Stimulated activated naive CD8-positive, alpha-beta T cell treated with anti-CD3 and anti-CD28 coated beads, Interleukin-15, Interleukin-2, amounts not matched to agents 100 ng/mL and 50 ng/mL, for 24 hours (primary cell): ENCODE results near the gene TIAM2.
A peak's percentile ranks its signal among the peaks of the same experiment; 100 is the strongest.
"Not testable (repeated sequence)": the region's sequence is repeated elsewhere in the genome, so short reads cannot be mapped to it uniquely, and the experiment has no call there.

Experiments used
- H3K27ac Mint-ChIP-seq: one replicate; pipeline ENCODE4 v1.8.0; 2021; ENCODE audit warnings: mild to moderate bottlenecking, mixed read lengths
- H3K27me3 Mint-ChIP-seq: one replicate; pipeline ENCODE4 v1.8.0; 2021; ENCODE audit warnings: mixed read lengths
- H3K36me3 Mint-ChIP-seq: one replicate; pipeline ENCODE4 v1.8.0; 2021; ENCODE audit warnings: low read depth, mixed read lengths
- H3K4me1 Mint-ChIP-seq: one replicate; pipeline ENCODE4 v1.8.0; 2021; ENCODE audit warnings: low read depth, mixed read lengths
- H3K4me3 Mint-ChIP-seq: one replicate; pipeline ENCODE4 v1.8.0; 2021; ENCODE audit warnings: mild to moderate bottlenecking, mixed read lengths
- H3K9me3 Mint-ChIP-seq: one replicate; pipeline ENCODE4 v1.8.0; 2021; ENCODE audit warnings: mixed read lengths

Gene TIAM2

GRCh38 chr6:154995254-154996015 lies at the start of gene TIAM2:
TIAM2 (plus strand) TSS chr6:154995315; CDS start chr6:155129224, 133,909 bp downstream.
- Mint-ChIP-seq H3K27me3 (peaks cover 30% of the 10 kb centered on the region), H3K4me1 (peaks cover 12% of the 10 kb centered on the region), H3K36me3 (no peaks in the 10 kb centered on the region), H3K27ac (no peak within 1 kb of the TSS), H3K9me3 (no peaks in the 10 kb centered on the region), H3K4me3 (peak within 1 kb of the TSS; percentile 70)

GRCh38 chr6:154950979-154951344 lies 44.2 kb upstream of the TIAM2 start:
- no peak overlapping the region for H3K4me3 Mint-ChIP-seq
- H3K27me3 Mint-ChIP-seq, result no peaks in the 10 kb centered on the region
- H3K36me3 Mint-ChIP-seq, result peaks cover 8% of the 10 kb centered on the region
- no peaks in the 10 kb centered on the region for H3K9me3 Mint-ChIP-seq
- H3K27ac Mint-ChIP-seq, result no peak overlapping the region
- H3K4me1 Mint-ChIP-seq, result peaks cover 28% of the 10 kb centered on the region

GRCh38 chr6:154951345-154952200 lies 43.5 kb upstream of the TIAM2 start:
- H3K36me3 Mint-ChIP-seq, result peaks cover 6% of the 10 kb centered on the region
- H3K27me3 Mint-ChIP-seq, result no peaks in the 10 kb centered on the region
- peak overlapping the region; percentile 71 for H3K27ac Mint-ChIP-seq
- H3K9me3 Mint-ChIP-seq, result no peaks in the 10 kb centered on the region
- H3K4me1 Mint-ChIP-seq, result peaks cover 28% of the 10 kb centered on the region
- H3K4me3 Mint-ChIP-seq, result peak overlapping the region; percentile 17

- peaks cover 6% of the 10 kb centered on the region for H3K36me3 Mint-ChIP-seq
- no peak overlapping the region for H3K4me3 Mint-ChIP-seq
- no peak overlapping the region for H3K27ac Mint-ChIP-seq
- H3K9me3 Mint-ChIP-seq, result no peaks in the 10 kb centered on the region
- peaks cover 28% of the 10 kb centered on the region for H3K4me1 Mint-ChIP-seq
- H3K27me3 Mint-ChIP-seq, result no peaks in the 10 kb centered on the region
Measured at GRCh38 chr6:154953644-154954043, 41.5 kb upstream of the TIAM2 start.

- Mint-ChIP-seq H3K27ac (no peak overlapping the region), H3K27me3 (no peaks in the 10 kb centered on the region), H3K4me3 (no peak overlapping the region), H3K36me3 (no peaks in the 10 kb centered on the region), H3K4me1 (peaks cover 28% of the 10 kb centered on the region), H3K9me3 (no peaks in the 10 kb centered on the region)
Measured at GRCh38 chr6:154954347-154954746, 40.8 kb upstream of the TIAM2 start.

- Mint-ChIP-seq H3K4me1 (peaks cover 10% of the 10 kb centered on the region), H3K4me3 (no peak overlapping the region), H3K27ac (no peak overlapping the region), H3K9me3 (no peaks in the 10 kb centered on the region), H3K36me3 (no peaks in the 10 kb centered on the region), H3K27me3 (no peaks in the 10 kb centered on the region)
Measured at GRCh38 chr6:154956771-154957522, 38.2 kb upstream of the TIAM2 start.

- no peaks in the 10 kb centered on the region for H3K27me3 Mint-ChIP-seq
- no peak overlapping the region for H3K4me3 Mint-ChIP-seq
- peaks cover 4% of the 10 kb centered on the region for H3K36me3 Mint-ChIP-seq
- no peaks in the 10 kb centered on the region for H3K9me3 Mint-ChIP-seq
- no peaks in the 10 kb centered on the region for H3K4me1 Mint-ChIP-seq
- H3K27ac Mint-ChIP-seq, result no peak overlapping the region
Measured at GRCh38 chr6:154958469-154958868, 36.6 kb upstream of the TIAM2 start.

GRCh38 chr6:154960299-154960843 lies 34.7 kb upstream of the TIAM2 start:
- Mint-ChIP-seq H3K27me3 (no peaks in the 10 kb centered on the region), H3K27ac (no peak overlapping the region), H3K4me1 (no peaks in the 10 kb centered on the region), H3K4me3 (no peak overlapping the region), H3K9me3 (no peaks in the 10 kb centered on the region), H3K36me3 (peaks cover 4% of the 10 kb centered on the region)

GRCh38 chr6:154960854-154961530 lies 34.1 kb upstream of the TIAM2 start:
- Mint-ChIP-seq H3K27me3 (no peaks in the 10 kb centered on the region), H3K4me3 (no peak overlapping the region), H3K9me3 (no peaks in the 10 kb centered on the region), H3K27ac (no peak overlapping the region), H3K4me1 (no peaks in the 10 kb centered on the region), H3K36me3 (peaks cover 4% of the 10 kb centered on the region)

- no peaks in the 10 kb centered on the region for H3K27me3 Mint-ChIP-seq
- no peaks in the 10 kb centered on the region for H3K4me1 Mint-ChIP-seq
- H3K36me3 Mint-ChIP-seq, result peaks cover 4% of the 10 kb centered on the region
- no peak overlapping the region for H3K4me3 Mint-ChIP-seq
- no peak overlapping the region for H3K27ac Mint-ChIP-seq
- H3K9me3 Mint-ChIP-seq, result no peaks in the 10 kb centered on the region
Measured at GRCh38 chr6:154962753-154963152, 32.4 kb upstream of the TIAM2 start.

- H3K4me3 Mint-ChIP-seq, H3K27ac Mint-ChIP-seq, H3K9me3 Mint-ChIP-seq, H3K27me3 Mint-ChIP-seq, H3K4me1 Mint-ChIP-seq, H3K36me3 Mint-ChIP-seq: not testable (repeated sequence)
Measured at GRCh38 chr6:154966065-154966770, 28.9 kb upstream of the TIAM2 start.

GRCh38 chr6:154969796-154970195 lies 25.3 kb upstream of the TIAM2 start:
- Mint-ChIP-seq H3K27ac (no peak overlapping the region), H3K4me3 (no peak overlapping the region), H3K9me3 (no peaks in the 10 kb centered on the region), H3K4me1 (no peaks in the 10 kb centered on the region), H3K27me3 (no peaks in the 10 kb centered on the region), H3K36me3 (no peaks in the 10 kb centered on the region)

GRCh38 chr6:154974485-154975149 lies 20.5 kb upstream of the TIAM2 start:
- Mint-ChIP-seq H3K27ac (no peak overlapping the region), H3K4me1 (no peaks in the 10 kb centered on the region), H3K4me3 (no peak overlapping the region), H3K9me3 (peaks cover 3% of the 10 kb centered on the region), H3K27me3 (no peaks in the 10 kb centered on the region), H3K36me3 (no peaks in the 10 kb centered on the region)
